Measurements from ENCODE around the gene AVPR1A.
A peak's percentile ranks its signal among the peaks of the same experiment; 100 is the strongest.
"Not testable (repeated sequence)": the region's sequence is repeated elsewhere in the genome, so short reads cannot be mapped to it uniquely, and the experiment has no call there.

The AVPR1A gene

GRCh38 chr12:63150713-63151622 lies at the start of gene AVPR1A:
Gene AVPR1A, minus strand, starts transcription at chr12:63151201. Its CDS starts 365 bp downstream, at chr12:63150836.
- DNase-seq, result peak; percentile 38
- in situ Hi-C loops (cut with MboI; ENCODE audit: low pct_unique_long_range_greater_than_20kb, low sequenced_read_pairs), result no loop called here

GRCh38 chr12:63196168-63196567 lies 45.2 kb upstream of the AVPR1A start:
- no peak for DNase-seq
- in situ Hi-C loops (cut with MboI; ENCODE audit: low pct_unique_long_range_greater_than_20kb, low sequenced_read_pairs), result no loop called here

GRCh38 chr12:63179224-63179623 lies 28.2 kb upstream of the AVPR1A start:
- DNase-seq, result no peak
- in situ Hi-C loops (cut with MboI; ENCODE audit: low pct_unique_long_range_greater_than_20kb, low sequenced_read_pairs), result no loop called here

GRCh38 chr12:63170321-63170720 lies 19.3 kb upstream of the AVPR1A start:
- DNase-seq, result no peak
- in situ Hi-C loops (cut with MboI; ENCODE audit: low pct_unique_long_range_greater_than_20kb, low sequenced_read_pairs), result no loop called here

GRCh38 chr12:63167741-63168140 lies 16.7 kb upstream of the AVPR1A start:
- in situ Hi-C loops (cut with MboI; ENCODE audit: low pct_unique_long_range_greater_than_20kb, low sequenced_read_pairs); DNase-seq: not testable (repeated sequence)

- peak; percentile 28 for DNase-seq
- in situ Hi-C loops (cut with MboI; ENCODE audit: low pct_unique_long_range_greater_than_20kb, low sequenced_read_pairs), result no loop called here
These were observed 13.9 kb upstream of the AVPR1A start for GRCh38 chr12:63164911-63165310.

GRCh38 chr12:63163541-63163940 lies 12.5 kb upstream of the AVPR1A start:
- in situ Hi-C loops (cut with MboI; ENCODE audit: low pct_unique_long_range_greater_than_20kb, low sequenced_read_pairs), result no loop called here
- peak; percentile 31 for DNase-seq

- in situ Hi-C loops (cut with MboI; ENCODE audit: low pct_unique_long_range_greater_than_20kb, low sequenced_read_pairs), result no loop called here
These were observed 4.4 kb upstream of the AVPR1A start for GRCh38 chr12:63155375-63155774.

GRCh38 chr12:63154560-63154959 lies 3.6 kb upstream of the AVPR1A start:
- in situ Hi-C loops (cut with MboI; ENCODE audit: low pct_unique_long_range_greater_than_20kb, low sequenced_read_pairs), result no loop called here
- no peak for DNase-seq

More at GRCh38 chr12:63155375-63155774, 4.4 kb upstream of the AVPR1A start:
- DNase-seq, result no peak

- DNase-seq, result no peak
- in situ Hi-C loops (cut with MboI; ENCODE audit: low pct_unique_long_range_greater_than_20kb, low sequenced_read_pairs), result no loop called here
These were observed 1.3 kb upstream of the AVPR1A start for GRCh38 chr12:63152321-63152700.

- in situ Hi-C loops (cut with MboI; ENCODE audit: low pct_unique_long_range_greater_than_20kb, low sequenced_read_pairs), result no loop called here
- DNase-seq, result peak; percentile 89
These were observed 771 bp upstream of the AVPR1A start for GRCh38 chr12:63151623-63152320.

- DNase-seq, result no peak
- in situ Hi-C loops (cut with MboI; ENCODE audit: low pct_unique_long_range_greater_than_20kb, low sequenced_read_pairs), result no loop called here
These were observed 890 bp downstream of the AVPR1A start for GRCh38 chr12:63149909-63150712.

- no peak for DNase-seq
- in situ Hi-C loops (cut with MboI; ENCODE audit: low pct_unique_long_range_greater_than_20kb, low sequenced_read_pairs), result no loop called here
These were observed 6.4 kb downstream of the AVPR1A start for GRCh38 chr12:63144556-63144955.

- in situ Hi-C loops (cut with MboI; ENCODE audit: low pct_unique_long_range_greater_than_20kb, low sequenced_read_pairs), result no loop called here
- DNase-seq, result no peak
These were observed 12.5 kb downstream of the AVPR1A start for GRCh38 chr12:63138488-63138887.

- in situ Hi-C loops (cut with MboI; ENCODE audit: low pct_unique_long_range_greater_than_20kb, low sequenced_read_pairs), result no loop called here
- DNase-seq, result no peak
These were observed 17.0 kb downstream of the AVPR1A start for GRCh38 chr12:63133981-63134380.

GRCh38 chr12:63132201-63132600 lies 18.8 kb downstream of the AVPR1A start:
- DNase-seq, result no peak
- in situ Hi-C loops (cut with MboI; ENCODE audit: low pct_unique_long_range_greater_than_20kb, low sequenced_read_pairs), result no loop called here

GRCh38 chr12:63129927-63130326 lies 21.1 kb downstream of the AVPR1A start:
- no peak for DNase-seq
- in situ Hi-C loops (cut with MboI; ENCODE audit: low pct_unique_long_range_greater_than_20kb, low sequenced_read_pairs), result no loop called here

GRCh38 chr12:63124778-63125177 lies 26.2 kb downstream of the AVPR1A start:
- in situ Hi-C loops (cut with MboI; ENCODE audit: low pct_unique_long_range_greater_than_20kb, low sequenced_read_pairs), result loop anchor here (25.0 kb wide), 1 partner anchor 163 kb away; no protein-coding TSS in a partner anchor

GRCh38 chr12:63103494-63104131 lies 47.4 kb downstream of the AVPR1A start:
- peak; percentile 48 for DNase-seq
- in situ Hi-C loops (cut with MboI; ENCODE audit: low pct_unique_long_range_greater_than_20kb, low sequenced_read_pairs), result loop anchor here (25.0 kb wide), 1 partner anchor 184 kb away; no protein-coding TSS in a partner anchor

More at GRCh38 chr12:63124778-63125177, 26.2 kb downstream of the AVPR1A start:
- no peak for DNase-seq
